Ishikawa (cell line): ENCODE measurements around the gene GCH1.

ENCODE experiments used
- EP300 ChIP-seq: IDR thresholded peaks from 2 replicates; pipeline ENCODE4 v1.6.1; 2012; ENCODE audit warnings: borderline replicate concordance
- FOXM1 ChIP-seq: IDR thresholded peaks from 2 replicates; pipeline ENCODE4 v1.6.1; 2012; ENCODE audit warnings: low read depth, borderline replicate concordance
- NFIC ChIP-seq: IDR thresholded peaks from 2 replicates; pipeline ENCODE4 v1.6.1; 2012
- RAD21 ChIP-seq: IDR thresholded peaks from 2 replicates; pipeline ENCODE4 v1.6.1; 2012; ENCODE audit warnings: low read depth
- REST ChIP-seq: IDR thresholded peaks from 2 replicates; pipeline ENCODE4 v1.6.1; 2012; ENCODE audit warnings: low read depth, mild to moderate bottlenecking
- TCF12 ChIP-seq: IDR thresholded peaks from 2 replicates; pipeline ENCODE4 v1.6.1; 2012; ENCODE audit warnings: low read depth
- TEAD4 ChIP-seq: IDR thresholded peaks from 2 replicates; pipeline ENCODE4 v1.6.1; 2012
- ZBTB7A ChIP-seq: IDR thresholded peaks from 2 replicates; pipeline ENCODE4 v1.6.1; 2012; ENCODE audit warnings: low read depth
- TF ChIP-seq, protein P1 (sequence below): IDR thresholded peaks from 2 replicates; pipeline ENCODE4 v1.6.1; 2012
- TF ChIP-seq, protein P2 (sequence below): IDR thresholded peaks from 2 replicates; pipeline ENCODE4 v1.6.1; 2012

DNA sequence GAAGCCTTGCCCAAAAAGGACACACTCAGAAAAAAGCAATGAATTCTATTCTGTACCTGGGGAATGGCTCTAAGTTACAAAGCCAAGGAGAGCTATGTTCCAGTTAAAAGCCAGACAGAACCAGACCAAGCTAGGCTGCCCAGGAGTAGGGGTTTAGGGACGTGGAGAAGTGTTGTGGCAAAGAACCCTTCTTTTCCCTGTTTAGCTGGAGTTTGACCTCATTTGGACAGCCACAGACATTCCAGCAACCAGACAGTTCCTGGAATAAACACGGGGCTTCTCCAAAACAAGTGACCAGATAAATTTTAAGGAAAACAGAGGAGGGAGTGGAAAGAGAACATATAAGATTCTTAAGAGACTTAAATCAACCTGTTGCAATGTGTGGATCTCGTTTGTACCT, 62.3 kb downstream of the GCH1 start:
- TF ChIP-seq, protein P1, sequence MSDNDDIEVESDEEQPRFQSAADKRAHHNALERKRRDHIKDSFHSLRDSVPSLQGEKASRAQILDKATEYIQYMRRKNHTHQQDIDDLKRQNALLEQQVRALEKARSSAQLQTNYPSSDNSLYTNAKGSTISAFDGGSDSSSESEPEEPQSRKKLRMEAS = no peak
- TF ChIP-seq REST = no peak
- no peak for TF ChIP-seq ZBTB7A
- TF ChIP-seq, protein P2, sequence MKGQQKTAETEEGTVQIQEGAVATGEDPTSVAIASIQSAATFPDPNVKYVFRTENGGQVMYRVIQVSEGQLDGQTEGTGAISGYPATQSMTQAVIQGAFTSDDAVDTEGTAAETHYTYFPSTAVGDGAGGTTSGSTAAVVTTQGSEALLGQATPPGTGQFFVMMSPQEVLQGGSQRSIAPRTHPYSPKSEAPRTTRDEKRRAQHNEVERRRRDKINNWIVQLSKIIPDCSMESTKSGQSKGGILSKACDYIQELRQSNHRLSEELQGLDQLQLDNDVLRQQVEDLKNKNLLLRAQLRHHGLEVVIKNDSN = no peak
- no peak for TF ChIP-seq EP300
- TF ChIP-seq FOXM1 = no peak
- no peak for TF ChIP-seq TEAD4
- TF ChIP-seq TCF12 = no peak
- TF ChIP-seq RAD21 = no peak
- TF ChIP-seq NFIC = no peak
